ENCODE data around the gene RBM43.

- TF ChIP-seq CTCF (IDR thresholded peaks at IDR 0.05; ENCODE audit: poor library complexity) (no peak), EZH2phosphoT487 (IDR thresholded peaks at IDR 0.05; ENCODE audit: low read depth, severe bottlenecking, unreplicated experiment) (no peak)
These were observed 31.0 kb downstream of the RBM43 start for GRCh38 chr2:151230627-151231140.

All from hepatocyte (in vitro differentiated cells).